Measurements from ENCODE around the gene L3MBTL4.

L3MBTL4 gene

GRCh38 chr18:5964596-5964995 is 450.1 kb downstream of the L3MBTL4 start:
- H3K4ac ChIP-seq (ENCODE audit: low read depth in 1 of 2, low read length in 2 of 2), result no peak overlapping the region
- no peak overlapping the region for H2BK5ac ChIP-seq (ENCODE audit: low read depth, low read length, poor library complexity, severe bottlenecking)
- no peaks in the 10 kb centered on the region for H3K9me3 ChIP-seq (ENCODE audit: control insufficient read depth, low read length)
- H2AFZ ChIP-seq (ENCODE audit: low read depth, low read length), result no peak overlapping the region
- no peak overlapping the region for H4K8ac ChIP-seq (ENCODE audit: low read length)
- no peak overlapping the region for H3K18ac ChIP-seq (ENCODE audit: low read depth in 1 of 2, low read length in 2 of 2)
- H2BK15ac ChIP-seq (ENCODE audit: low read depth, poor library complexity, severe bottlenecking), result no peak overlapping the region
- H3K9ac ChIP-seq (ENCODE audit: low read length), result no peak overlapping the region
- DNase-seq, result no peak
- H3K23ac ChIP-seq (ENCODE audit: low read length in 2 of 2), result no peak overlapping the region
- no peak overlapping the region for H3K4me3 ChIP-seq (ENCODE audit: insufficient read depth in 1 of 2, low read depth in 1 of 2, low read length in 2 of 2)
- WGBS, result 77% methylated on average over 4 of the region's 5 CpGs
- no peak overlapping the region for H2AK5ac ChIP-seq (ENCODE audit: low read length, severe bottlenecking)
- H3K4me1 ChIP-seq (ENCODE audit: control insufficient read depth, insufficient read depth, low read depth, low read length), result no peaks in the 10 kb centered on the region
- no peaks in the 10 kb centered on the region for H3K36me3 ChIP-seq (ENCODE audit: control insufficient read depth in 1 of 2, insufficient read depth in 2 of 2, low read depth in 1 of 2, low read length in 2 of 2)
- H4K91ac ChIP-seq (ENCODE audit: low read length), result no peak overlapping the region
- no peak overlapping the region for H3K27ac ChIP-seq (ENCODE audit: low read length, poor library complexity, severe bottlenecking)
- H2BK12ac ChIP-seq (ENCODE audit: low read length in 2 of 2), result no peak overlapping the region
- H3K27me3 ChIP-seq (ENCODE audit: control insufficient read depth in 1 of 2, insufficient read depth in 1 of 2, low read length in 2 of 2), result peaks cover 0 to 12% of the 10 kb centered on the region in 2 experiments
- no peaks in the 10 kb centered on the region for H3K79me1 ChIP-seq (replicated peaks; ENCODE audit: low read length, poor library complexity, severe bottlenecking)
- H2BK120ac ChIP-seq (ENCODE audit: low read depth, low read length), result no peak overlapping the region
- no peak overlapping the region for H3K14ac ChIP-seq (ENCODE audit: low read length in 2 of 2)
- H3K4me2 ChIP-seq (ENCODE audit: low read length, poor library complexity, severe bottlenecking), result no peak overlapping the region

DNA sequence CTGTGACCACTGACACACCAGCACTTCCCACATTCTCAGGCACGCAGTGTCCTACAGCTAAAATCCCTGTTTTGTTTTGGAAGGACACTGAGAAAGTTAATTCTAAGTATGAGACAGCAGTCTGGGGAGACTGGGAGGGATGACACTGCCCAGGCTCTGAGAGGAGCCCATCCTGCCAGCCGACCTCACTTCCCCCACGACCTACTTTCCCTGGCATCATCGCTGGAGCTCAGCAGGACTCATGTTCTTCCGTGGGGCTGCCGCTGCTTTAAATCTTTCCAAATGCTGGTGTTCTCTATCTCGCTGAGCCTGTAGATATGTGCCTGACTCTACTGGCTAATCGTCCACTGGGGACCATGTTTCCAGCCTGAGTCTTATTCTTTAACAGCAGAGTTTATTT is 450.6 kb downstream of the L3MBTL4 start:
- no peak overlapping the region for H2BK15ac ChIP-seq (ENCODE audit: low read depth, poor library complexity, severe bottlenecking)
- no peak overlapping the region for H3K4ac ChIP-seq (ENCODE audit: low read depth in 1 of 2, low read length in 2 of 2)
- no peak overlapping the region for H2BK5ac ChIP-seq (ENCODE audit: low read depth, low read length, poor library complexity, severe bottlenecking)
- no peaks in the 10 kb centered on the region for H3K4me1 ChIP-seq (ENCODE audit: control insufficient read depth, insufficient read depth, low read depth, low read length)
- no peak overlapping the region for H3K14ac ChIP-seq (ENCODE audit: low read length in 2 of 2)
- no peak overlapping the region for H2BK12ac ChIP-seq (ENCODE audit: low read length in 2 of 2)
- no peak overlapping the region for H2BK120ac ChIP-seq (ENCODE audit: low read depth, low read length)
- no peak overlapping the region for H3K4me2 ChIP-seq (ENCODE audit: low read length, poor library complexity, severe bottlenecking)
- H4K91ac ChIP-seq (ENCODE audit: low read length), result no peak overlapping the region
- H4K8ac ChIP-seq (ENCODE audit: low read length), result no peak overlapping the region
- H3K27me3 ChIP-seq (ENCODE audit: control insufficient read depth in 1 of 2, insufficient read depth in 1 of 2, low read length in 2 of 2), result peaks cover 0 to 11% of the 10 kb centered on the region in 2 experiments
- 79% methylated on average over 7 of the region's 8 CpGs for WGBS
- H3K9me3 ChIP-seq (ENCODE audit: control insufficient read depth, low read length), result no peaks in the 10 kb centered on the region
- no peak overlapping the region for H3K27ac ChIP-seq (ENCODE audit: low read length, poor library complexity, severe bottlenecking)
- DNase-seq, result no peak
- no peaks in the 10 kb centered on the region for H3K36me3 ChIP-seq (ENCODE audit: control insufficient read depth in 1 of 2, insufficient read depth in 2 of 2, low read depth in 1 of 2, low read length in 2 of 2)
- H3K4me3 ChIP-seq (ENCODE audit: insufficient read depth in 1 of 2, low read depth in 1 of 2, low read length in 2 of 2), result no peak overlapping the region
- H3K79me1 ChIP-seq (replicated peaks; ENCODE audit: low read length, poor library complexity, severe bottlenecking), result no peaks in the 10 kb centered on the region
- no peak overlapping the region for H2AK5ac ChIP-seq (ENCODE audit: low read length, severe bottlenecking)
- H3K18ac ChIP-seq (ENCODE audit: low read depth in 1 of 2, low read length in 2 of 2), result no peak overlapping the region
- H2AFZ ChIP-seq (ENCODE audit: low read depth, low read length), result no peak overlapping the region
- no peak overlapping the region for H3K23ac ChIP-seq (ENCODE audit: low read length in 2 of 2)
- no peak overlapping the region for H3K9ac ChIP-seq (ENCODE audit: low read length)

GRCh38 chr18:5963267-5963666 is 451.4 kb downstream of the L3MBTL4 start:
- DNase-seq, result no peak
- no peak overlapping the region for H3K23ac ChIP-seq (ENCODE audit: low read length in 2 of 2)
- 79% methylated on average over 7 of the region's 7 CpGs for whole genome bisulfite sequencing
- H3K4me2 ChIP-seq (ENCODE audit: low read length, poor library complexity, severe bottlenecking), result no peak overlapping the region
- no peak overlapping the region for H2BK12ac ChIP-seq (ENCODE audit: low read length in 2 of 2)
- H3K4ac ChIP-seq (ENCODE audit: low read depth in 1 of 2, low read length in 2 of 2), result no peak overlapping the region
- no peak overlapping the region for H3K9ac ChIP-seq (ENCODE audit: low read length)
- no peak overlapping the region for H2BK120ac ChIP-seq (ENCODE audit: low read depth, low read length)
- H2AFZ ChIP-seq (ENCODE audit: low read depth, low read length), result no peak overlapping the region
- H3K36me3 ChIP-seq (ENCODE audit: control insufficient read depth in 1 of 2, insufficient read depth in 2 of 2, low read depth in 1 of 2, low read length in 2 of 2), result no peaks in the 10 kb centered on the region
- H2BK15ac ChIP-seq (ENCODE audit: low read depth, poor library complexity, severe bottlenecking), result no peak overlapping the region
- H2AK5ac ChIP-seq (ENCODE audit: low read length, severe bottlenecking), result no peak overlapping the region
- no peak overlapping the region for H3K14ac ChIP-seq (ENCODE audit: low read length in 2 of 2)
- no peaks in the 10 kb centered on the region for H3K4me1 ChIP-seq (ENCODE audit: control insufficient read depth, insufficient read depth, low read depth, low read length)
- no peak overlapping the region for H2BK5ac ChIP-seq (ENCODE audit: low read depth, low read length, poor library complexity, severe bottlenecking)
- no peaks in the 10 kb centered on the region for H3K79me1 ChIP-seq (replicated peaks; ENCODE audit: low read length, poor library complexity, severe bottlenecking)
- H3K4me3 ChIP-seq (ENCODE audit: insufficient read depth in 1 of 2, low read depth in 1 of 2, low read length in 2 of 2), result no peak overlapping the region
- H3K27ac ChIP-seq (ENCODE audit: low read length, poor library complexity, severe bottlenecking), result no peak overlapping the region
- peaks cover 0 to 15% of the 10 kb centered on the region in 2 experiments for H3K27me3 ChIP-seq (ENCODE audit: control insufficient read depth in 1 of 2, insufficient read depth in 1 of 2, low read length in 2 of 2)
- H4K91ac ChIP-seq (ENCODE audit: low read length), result no peak overlapping the region
- no peak overlapping the region for H3K18ac ChIP-seq (ENCODE audit: low read depth in 1 of 2, low read length in 2 of 2)
- no peaks in the 10 kb centered on the region for H3K9me3 ChIP-seq (ENCODE audit: control insufficient read depth, low read length)
- no peak overlapping the region for H4K8ac ChIP-seq (ENCODE audit: low read length)

GRCh38 chr18:5962362-5962761 is 452.3 kb downstream of the L3MBTL4 start:
- no peak overlapping the region for H4K8ac ChIP-seq (ENCODE audit: low read length)
- H3K4me2 ChIP-seq (ENCODE audit: low read length, poor library complexity, severe bottlenecking), result no peak overlapping the region
- no peak overlapping the region for H2BK5ac ChIP-seq (ENCODE audit: low read depth, low read length, poor library complexity, severe bottlenecking)
- H3K9me3 ChIP-seq (ENCODE audit: control insufficient read depth, low read length), result no peaks in the 10 kb centered on the region
- no peak overlapping the region for H3K27ac ChIP-seq (ENCODE audit: low read length, poor library complexity, severe bottlenecking)
- H3K14ac ChIP-seq (ENCODE audit: low read length in 2 of 2), result no peak overlapping the region
- no peaks in the 10 kb centered on the region for H3K4me1 ChIP-seq (ENCODE audit: control insufficient read depth, insufficient read depth, low read depth, low read length)
- H2AFZ ChIP-seq (ENCODE audit: low read depth, low read length), result no peak overlapping the region
- H4K91ac ChIP-seq (ENCODE audit: low read length), result no peak overlapping the region
- no peak overlapping the region for H3K4me3 ChIP-seq (ENCODE audit: insufficient read depth in 1 of 2, low read depth in 1 of 2, low read length in 2 of 2)
- peaks cover 0 to 15% of the 10 kb centered on the region in 2 experiments for H3K27me3 ChIP-seq (ENCODE audit: control insufficient read depth in 1 of 2, insufficient read depth in 1 of 2, low read length in 2 of 2)
- H2BK15ac ChIP-seq (ENCODE audit: low read depth, poor library complexity, severe bottlenecking), result no peak overlapping the region
- H3K36me3 ChIP-seq (ENCODE audit: control insufficient read depth in 1 of 2, insufficient read depth in 2 of 2, low read depth in 1 of 2, low read length in 2 of 2), result no peaks in the 10 kb centered on the region
- no peaks in the 10 kb centered on the region for H3K79me1 ChIP-seq (replicated peaks; ENCODE audit: low read length, poor library complexity, severe bottlenecking)
- H2BK120ac ChIP-seq (ENCODE audit: low read depth, low read length), result no peak overlapping the region
- no peak overlapping the region for H3K18ac ChIP-seq (ENCODE audit: low read depth in 1 of 2, low read length in 2 of 2)
- DNase-seq, result no peak
- H2AK5ac ChIP-seq (ENCODE audit: low read length, severe bottlenecking), result no peak overlapping the region
- WGBS, result 76% methylated on average over 5 of the region's 6 CpGs
- H3K9ac ChIP-seq (ENCODE audit: low read length), result no peak overlapping the region
- H3K4ac ChIP-seq (ENCODE audit: low read depth in 1 of 2, low read length in 2 of 2), result no peak overlapping the region
- no peak overlapping the region for H3K23ac ChIP-seq (ENCODE audit: low read length in 2 of 2)
- H2BK12ac ChIP-seq (ENCODE audit: low read length in 2 of 2), result no peak overlapping the region
